Fibroblast of peridontal ligament (primary cell): Measurements from ENCODE around the gene GPC6.
A peak's percentile ranks its signal among the peaks of the same experiment; 100 is the strongest.

Experiments
- DNase-seq: peaks from one replicate; pipeline ENCODE4 v3.0.0-alpha.2; 2010; ENCODE audit errors: extremely low read depth

The GPC6 gene

DNA sequence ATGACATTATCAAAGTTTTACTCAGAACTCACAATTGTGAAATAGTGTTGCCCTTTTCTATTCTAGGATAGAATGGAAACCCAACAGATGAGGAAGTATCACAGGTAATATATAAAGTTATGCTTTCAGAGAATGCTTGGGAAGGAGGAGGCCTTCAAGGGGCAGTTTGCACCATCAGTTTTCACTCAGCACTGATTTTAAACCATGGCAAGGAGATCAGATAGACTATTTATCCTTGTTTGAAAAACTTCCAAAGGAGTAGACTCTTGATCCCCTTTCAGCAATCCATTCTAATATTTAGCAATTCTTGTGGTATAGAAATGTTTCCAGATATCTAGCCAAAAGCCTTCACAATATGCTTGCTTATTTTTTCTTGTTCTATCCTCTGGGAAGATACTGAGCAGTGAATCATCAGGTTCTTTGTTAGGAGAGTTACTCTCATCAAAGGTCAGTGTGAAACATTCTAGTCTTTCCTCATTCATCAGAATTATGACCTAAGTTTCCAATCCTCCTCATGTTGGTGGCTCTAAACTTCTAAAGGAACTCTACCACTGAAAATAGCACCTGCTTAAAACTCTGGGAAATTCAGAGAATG lies 3.8 kb downstream of the GPC6 start:
- peak; percentile 96 for DNase-seq

GRCh38 chr13:93231867-93232266 lies 5.3 kb downstream of the GPC6 start:
- no peak for DNase-seq

GRCh38 chr13:93233997-93234416 lies 7.4 kb downstream of the GPC6 start:
- no peak for DNase-seq

- no peak for DNase-seq
Observed at GRCh38 chr13:93234459-93234858, 7.9 kb downstream of the GPC6 start.

- DNase-seq: peak; percentile 65
Observed at GRCh38 chr13:93235258-93236015, 8.8 kb downstream of the GPC6 start.

DNA sequence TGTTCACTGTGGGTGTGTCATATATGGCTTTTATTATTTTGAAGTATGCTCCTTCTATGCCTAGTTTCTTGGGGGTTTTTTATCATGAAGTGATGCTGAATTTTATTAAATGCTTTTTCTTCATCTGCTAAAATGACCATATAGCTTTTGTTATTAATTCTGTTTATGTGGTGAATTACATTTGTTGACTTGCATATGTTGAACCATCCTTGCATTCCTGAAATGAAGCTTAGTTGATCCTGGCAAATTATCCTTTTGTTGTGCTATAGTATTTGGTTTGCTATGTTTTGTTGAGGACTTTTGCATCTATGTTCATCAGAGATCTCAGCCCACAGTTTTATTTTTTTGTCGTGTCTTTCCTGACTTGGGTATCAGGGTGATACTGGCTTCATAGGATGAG lies 12.1 kb downstream of the GPC6 start:
- no peak for DNase-seq

DNA sequence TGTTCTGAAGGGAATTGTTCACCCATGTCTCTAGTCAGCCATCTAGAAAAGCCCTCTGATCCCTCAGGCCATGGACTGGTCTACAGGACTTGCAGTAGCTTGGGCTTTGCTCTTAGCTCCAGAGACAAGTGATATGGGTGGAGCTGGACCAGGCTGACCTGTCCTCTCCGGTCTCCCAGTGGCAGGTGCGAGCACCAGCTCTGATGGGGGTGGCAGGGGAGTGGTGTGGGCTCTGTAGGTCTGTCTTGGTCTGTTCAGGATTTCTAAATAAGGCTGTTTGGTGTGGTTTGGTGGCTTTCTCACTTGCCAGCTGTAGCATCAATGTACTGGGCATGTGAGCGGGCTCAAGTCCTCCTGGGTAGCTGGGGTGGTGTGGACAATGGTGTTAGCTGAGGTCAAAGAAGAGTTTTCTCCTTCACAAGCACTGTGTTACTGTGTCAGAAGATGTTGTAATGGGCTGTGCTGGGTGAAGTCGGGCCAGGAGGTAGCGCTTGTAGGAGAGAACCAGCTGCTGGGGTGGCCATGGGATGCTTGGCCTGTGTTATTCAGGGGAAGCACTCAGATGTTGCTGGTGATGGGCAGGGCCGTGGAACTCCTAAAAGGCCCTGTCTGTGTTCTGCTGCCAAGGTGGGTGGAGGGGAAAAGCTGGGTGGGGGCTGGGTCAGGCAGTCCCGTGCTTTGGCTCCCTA lies 16.9 kb downstream of the GPC6 start:
- no peak for DNase-seq

- peak; percentile 66 for DNase-seq
Observed at GRCh38 chr13:93244141-93244917, 17.7 kb downstream of the GPC6 start.

GRCh38 chr13:93244918-93245280 lies 18.3 kb downstream of the GPC6 start:
- DNase-seq: no peak

- no peak for DNase-seq
Observed at GRCh38 chr13:93246069-93246468, 19.5 kb downstream of the GPC6 start.

GRCh38 chr13:93248627-93249047 lies 22.0 kb downstream of the GPC6 start:
- DNase-seq: peak; percentile 31

- peak; percentile 91 for DNase-seq
Observed at GRCh38 chr13:93249364-93250306, 23.0 kb downstream of the GPC6 start.

DNA sequence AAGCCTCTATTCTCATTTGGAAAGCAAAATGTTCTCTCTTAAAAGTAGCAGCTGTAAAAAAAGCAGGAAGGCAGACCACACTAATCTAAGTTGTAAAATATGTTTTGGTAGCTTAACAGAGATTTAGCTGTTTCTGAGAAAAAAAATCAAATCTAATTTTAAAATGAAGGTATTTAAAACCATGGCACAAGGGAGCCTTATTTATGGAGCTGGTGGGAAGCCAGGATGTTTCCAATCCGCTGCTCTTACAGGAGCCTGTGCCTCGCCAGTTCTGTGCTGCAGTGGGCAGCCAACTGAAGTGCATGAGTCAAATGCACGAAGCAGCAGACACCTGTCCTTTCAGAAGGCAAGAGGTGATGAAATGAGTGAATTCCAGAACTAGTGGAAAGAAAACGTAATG lies 28.2 kb downstream of the GPC6 start:
- DNase-seq: no peak

DNA sequence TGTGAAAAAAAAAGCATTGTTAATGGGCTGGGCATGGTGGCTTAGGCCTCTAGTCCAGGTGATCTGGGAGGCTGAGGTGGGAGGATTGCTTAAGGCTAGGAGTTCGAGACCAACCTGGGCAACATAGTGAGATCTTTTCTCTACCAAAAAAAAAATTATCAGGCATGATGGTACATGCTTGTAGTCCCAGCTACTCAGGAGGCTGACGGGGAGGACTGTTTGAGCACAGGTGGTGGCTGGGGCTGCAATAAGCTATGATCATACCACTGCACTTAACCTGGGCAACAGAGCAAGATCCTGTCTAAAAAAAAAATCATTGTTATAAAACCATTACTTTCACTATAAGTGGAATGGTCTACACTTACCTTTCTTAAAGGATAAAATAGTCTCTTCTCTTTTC lies 30.4 kb downstream of the GPC6 start:
- DNase-seq: no peak

DNA sequence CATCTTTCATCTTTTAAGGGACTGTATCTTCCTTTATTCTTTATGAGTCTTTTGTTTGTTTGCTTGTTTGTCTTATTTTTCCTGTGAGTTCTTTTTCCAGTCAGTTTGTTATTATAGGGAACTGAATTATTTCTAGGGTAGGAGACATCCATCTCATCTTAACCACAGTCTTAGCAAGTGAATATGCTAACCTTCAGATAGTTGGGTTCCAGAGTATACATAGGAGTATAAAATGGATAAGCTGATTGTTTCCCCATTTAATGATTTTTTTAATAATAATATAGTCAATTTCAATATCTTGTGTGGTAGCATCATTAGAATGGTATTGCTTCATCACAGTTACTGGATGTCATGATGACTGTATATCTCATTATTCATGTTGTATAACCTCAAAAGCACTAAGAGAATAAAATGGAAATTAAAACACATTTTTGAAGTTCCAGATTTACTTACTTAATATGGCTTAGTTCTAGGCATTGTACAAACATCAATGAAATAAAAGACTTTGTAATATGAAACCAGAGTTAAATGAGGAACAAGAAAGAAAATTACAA lies 33.0 kb downstream of the GPC6 start:
- peak; percentile 22 for DNase-seq

DNA sequence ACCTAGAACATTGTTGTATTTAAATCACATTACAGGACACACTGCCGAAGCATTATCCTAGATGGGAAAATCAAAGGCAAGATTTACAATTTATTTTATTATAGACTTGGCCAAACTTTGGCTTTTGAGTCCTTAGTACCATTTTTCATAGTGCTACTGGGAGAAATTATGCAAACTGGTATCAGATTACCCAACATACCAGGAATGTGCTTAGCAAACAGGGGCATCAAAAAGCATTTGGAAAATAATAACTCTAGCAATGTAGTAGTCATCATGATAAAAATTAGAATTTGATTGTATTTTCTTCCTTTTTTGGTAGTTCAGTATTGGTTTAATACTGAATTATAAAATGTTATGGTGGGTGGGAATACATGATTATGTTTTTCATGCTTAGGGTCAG lies 34.0 kb downstream of the GPC6 start:
- DNase-seq: peak; percentile 64

GRCh38 chr13:93262729-93263345 lies 36.2 kb downstream of the GPC6 start:
- DNase-seq: peak; percentile 24

GRCh38 chr13:93264876-93265275 lies 38.3 kb downstream of the GPC6 start:
- no peak for DNase-seq

DNA sequence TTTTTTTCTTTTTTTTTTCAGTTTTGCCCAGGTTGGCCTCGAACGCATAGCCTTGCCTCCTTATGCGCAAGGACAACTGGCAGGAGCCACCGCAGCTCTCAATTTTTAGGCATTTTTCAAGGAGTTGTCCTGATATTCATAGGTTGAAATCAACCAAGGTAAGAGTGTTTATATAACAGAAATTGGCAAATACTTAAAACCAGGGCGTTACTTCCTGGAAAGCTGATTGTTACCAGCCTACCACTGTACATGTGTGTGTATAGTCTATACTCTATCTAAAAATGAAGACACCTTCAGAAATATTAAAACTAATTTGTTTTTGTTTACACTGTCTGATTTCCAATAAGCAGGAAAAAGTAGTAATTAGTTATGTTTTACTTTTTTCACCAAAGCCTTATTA lies 39.2 kb downstream of the GPC6 start:
- no peak for DNase-seq

GRCh38 chr13:93266681-93267080 lies 40.1 kb downstream of the GPC6 start:
- DNase-seq: no peak
